T47D (cell line): ENCODE data around the gene ACER3.

ENCODE experiments used
- DNase-seq, 2 experiments: peaks; one replicate each; pipeline versions ENCODE4 v3.0.0 to v3.0.0-alpha.2; 2011 to 2012; ENCODE audit warnings: low read depth in 1 of 2, low spot score in 1 of 2
- JUND ChIP-seq: IDR thresholded peaks from 2 replicates; pipeline ENCODE4 v1.6.1; 2012; ENCODE audit warnings: low read depth
- in situ Hi-C: cut with HindIII; loops from 2 replicates; pipeline ENCODE4 v1.10.0; 2016; ENCODE audit warnings: low sequenced_read_pairs, low pct_unique_long_range_greater_than_20kb

ACER3 gene

DNA sequence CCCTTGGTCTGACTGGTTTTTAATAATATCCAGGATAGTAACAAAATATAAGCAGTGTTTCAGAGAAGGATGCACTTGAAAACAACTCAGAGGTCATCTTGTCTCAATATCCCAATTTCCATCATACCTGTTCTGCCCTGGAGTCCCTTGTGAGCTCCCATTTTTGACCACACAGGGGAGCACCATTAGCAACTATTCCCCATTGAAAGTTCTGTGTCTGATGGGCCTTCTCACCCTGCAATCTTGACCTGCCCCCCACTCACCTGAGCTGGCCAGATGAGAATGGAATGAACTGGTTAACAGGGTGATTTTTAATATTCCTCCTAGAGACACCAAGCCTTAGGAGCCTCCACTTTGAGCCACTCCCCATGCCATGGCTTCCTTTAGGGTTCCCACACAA lies 202.2 kb downstream of the ACER3 start:
- TF ChIP-seq JUND: no peak
- peak in 1 of 2 experiments; percentile 64 for DNase-seq
- in situ Hi-C loops: no loop called here

DNA sequence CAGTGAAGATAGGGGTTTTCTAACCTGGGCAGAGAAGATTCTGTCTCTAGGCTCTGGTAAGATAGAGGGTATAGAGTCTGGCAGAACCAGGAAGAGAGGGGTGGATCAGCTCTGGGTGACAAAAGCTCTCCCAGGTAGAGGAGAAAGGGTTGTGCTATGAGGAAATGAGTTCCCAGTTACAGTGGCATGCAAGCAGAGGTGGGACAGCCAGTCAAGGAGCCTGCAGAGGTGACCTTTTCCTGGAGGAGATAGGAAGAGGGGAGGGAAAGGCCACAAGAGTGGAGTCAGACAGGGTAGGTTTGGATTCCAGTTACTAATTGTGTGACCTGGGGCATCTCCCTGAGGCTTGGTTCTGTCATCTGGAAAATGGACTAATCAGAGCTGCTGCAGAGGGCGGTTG lies 202.7 kb downstream of the ACER3 start:
- DNase-seq: no peak
- TF ChIP-seq JUND: no peak
- in situ Hi-C loops: no loop called here

DNA sequence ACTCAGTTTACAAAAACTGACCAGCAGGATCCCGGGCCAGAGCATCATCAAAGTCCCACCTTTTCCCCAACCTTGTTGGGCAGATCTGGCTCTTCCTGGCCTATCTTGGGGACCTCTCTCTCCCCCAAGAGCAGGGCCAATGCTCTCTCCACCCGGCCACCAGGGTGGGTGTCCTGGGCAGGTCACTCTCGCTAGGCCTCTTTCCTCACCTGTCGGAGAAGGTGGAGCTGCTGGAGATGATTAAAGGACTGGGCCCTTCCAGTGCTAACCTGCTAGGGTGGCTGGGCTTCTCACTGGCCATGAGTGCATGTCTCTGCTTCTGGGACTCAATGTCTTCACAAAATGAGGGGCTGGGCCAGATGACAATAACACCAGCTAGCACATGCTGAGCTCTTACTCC lies 203.1 kb downstream of the ACER3 start:
- DNase-seq: no peak
- no peak for TF ChIP-seq JUND
- in situ Hi-C loops: no loop called here

DNA sequence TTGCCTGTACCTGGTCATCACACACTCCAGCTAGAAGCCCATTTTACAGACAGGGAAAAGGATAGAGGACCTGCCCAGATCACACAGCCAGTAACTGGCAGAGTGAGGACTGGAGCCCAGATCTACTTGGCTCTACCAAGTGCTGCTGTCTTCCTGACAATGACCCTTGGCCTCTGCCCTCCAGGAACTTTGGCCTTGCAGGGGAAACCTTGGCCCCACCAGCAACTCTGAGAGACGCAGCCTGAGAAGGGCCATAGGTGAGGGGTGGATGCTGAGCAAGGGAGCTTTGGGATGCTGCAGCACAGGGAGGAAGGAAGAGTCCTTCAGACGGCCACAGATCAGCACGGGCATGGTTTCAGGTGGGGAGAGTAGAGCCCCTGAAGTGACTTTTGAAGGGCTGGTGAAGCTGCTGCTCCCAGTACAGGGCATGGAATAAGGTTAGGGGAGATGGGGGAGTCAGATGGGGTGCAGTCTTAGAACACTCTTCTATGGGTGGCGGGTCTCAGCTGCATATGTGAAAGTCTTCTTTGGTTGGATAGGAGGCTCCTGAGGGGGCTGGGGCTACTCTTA lies 204.0 kb downstream of the ACER3 start:
- in situ Hi-C loops: no loop called here
- no peak for DNase-seq
- TF ChIP-seq JUND: no peak

DNA sequence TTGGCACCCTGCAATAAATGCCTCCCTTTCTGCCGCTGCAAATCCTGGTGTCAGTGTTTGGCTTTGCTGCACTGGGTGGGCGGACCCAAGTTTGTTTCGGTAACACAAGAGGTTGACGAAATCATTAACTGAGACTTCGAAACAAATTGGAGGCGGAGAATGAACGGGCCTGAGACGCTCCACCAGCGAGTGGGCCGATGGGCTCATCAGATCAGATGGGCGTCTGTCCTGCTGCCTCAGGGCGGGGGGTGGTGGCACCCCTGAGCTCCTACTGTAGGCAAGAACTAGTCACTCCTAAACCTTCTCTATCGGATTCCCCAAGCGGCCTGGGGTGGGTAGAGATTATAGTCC lies 205.1 kb downstream of the ACER3 start:
- in situ Hi-C loops: no loop called here
- no peak for TF ChIP-seq JUND
- no peak for DNase-seq

DNA sequence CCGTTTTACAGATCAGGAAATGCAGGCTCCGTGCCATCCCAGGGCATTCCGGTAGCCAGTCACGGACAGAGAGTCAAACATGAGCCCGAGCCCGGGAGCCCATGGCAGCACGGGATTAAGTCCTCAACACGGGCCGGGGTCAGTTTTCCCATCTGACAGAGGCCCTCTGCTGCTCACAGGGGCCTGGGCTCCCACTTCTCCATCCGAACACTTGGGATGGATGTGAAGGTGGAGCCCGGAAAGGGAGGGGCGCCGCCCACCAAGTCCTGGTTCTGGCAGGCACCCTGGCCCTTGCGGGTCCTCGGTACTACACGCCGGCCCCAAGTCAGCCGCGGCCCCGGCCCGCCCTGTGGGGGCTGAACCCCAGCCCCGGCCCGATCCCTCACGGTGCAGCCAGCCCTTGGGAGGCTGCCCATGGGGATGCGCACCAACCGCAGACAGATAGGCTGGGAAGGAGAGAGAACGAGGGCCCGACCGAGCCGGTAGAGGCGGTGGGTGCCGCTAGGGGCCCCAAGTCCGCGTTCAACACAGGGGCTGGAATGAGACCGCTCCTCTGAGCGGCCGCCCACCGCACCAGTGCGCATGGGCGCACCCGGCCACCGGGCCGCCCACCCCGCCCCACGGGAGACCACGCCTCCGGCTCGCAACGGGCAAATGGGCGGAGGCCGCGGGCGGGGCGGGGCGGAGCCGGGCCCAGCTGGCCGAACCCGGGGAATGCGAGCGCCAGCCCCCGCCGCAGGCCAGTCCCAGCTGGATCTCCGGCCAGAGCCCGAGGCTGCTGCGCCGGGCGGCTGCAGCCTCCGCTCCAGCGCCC lies 205.7 kb downstream of the ACER3 start, which contains the start of gene CAPN5:
TSS of gene CAPN5 (plus strand) at position 743 of the 814 bp plus-strand sequence. CDS start 17,916 bp downstream, outside the sequence.
- in situ Hi-C loops: no loop called here
- TF ChIP-seq JUND: no peak
- peak; percentile 90 to 97 for DNase-seq

DNA sequence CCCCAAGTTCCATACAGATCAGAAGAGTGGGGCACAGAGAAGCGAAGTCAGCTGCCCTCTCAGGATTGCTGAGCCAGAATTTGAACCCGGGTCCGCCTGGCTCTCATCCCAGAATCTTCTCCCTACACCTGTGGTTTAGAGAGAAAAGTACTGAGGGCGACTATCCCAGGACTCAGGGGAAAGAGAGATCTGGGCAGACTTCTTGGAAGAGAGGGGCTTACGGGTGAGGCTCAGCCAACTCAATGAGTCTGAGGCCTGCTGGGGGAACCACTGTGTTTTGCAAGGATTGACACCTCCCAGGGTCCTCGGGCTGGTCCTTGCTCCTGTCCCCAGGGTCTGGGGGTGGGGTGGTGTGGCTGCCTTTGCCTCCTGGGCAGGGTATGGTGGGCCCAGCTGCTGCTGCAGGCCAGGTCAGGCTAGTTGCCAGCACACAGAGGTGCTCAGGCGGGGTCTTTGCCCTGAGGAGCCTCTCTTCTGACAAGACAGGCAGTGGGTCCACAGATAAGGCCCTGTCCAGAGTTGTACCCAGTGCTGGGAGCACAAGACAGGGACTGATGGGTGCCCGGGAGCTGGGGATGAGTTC lies 207.2 kb downstream of the ACER3 start:
- no peak for TF ChIP-seq JUND
- in situ Hi-C loops: no loop called here
- DNase-seq: no peak

DNA sequence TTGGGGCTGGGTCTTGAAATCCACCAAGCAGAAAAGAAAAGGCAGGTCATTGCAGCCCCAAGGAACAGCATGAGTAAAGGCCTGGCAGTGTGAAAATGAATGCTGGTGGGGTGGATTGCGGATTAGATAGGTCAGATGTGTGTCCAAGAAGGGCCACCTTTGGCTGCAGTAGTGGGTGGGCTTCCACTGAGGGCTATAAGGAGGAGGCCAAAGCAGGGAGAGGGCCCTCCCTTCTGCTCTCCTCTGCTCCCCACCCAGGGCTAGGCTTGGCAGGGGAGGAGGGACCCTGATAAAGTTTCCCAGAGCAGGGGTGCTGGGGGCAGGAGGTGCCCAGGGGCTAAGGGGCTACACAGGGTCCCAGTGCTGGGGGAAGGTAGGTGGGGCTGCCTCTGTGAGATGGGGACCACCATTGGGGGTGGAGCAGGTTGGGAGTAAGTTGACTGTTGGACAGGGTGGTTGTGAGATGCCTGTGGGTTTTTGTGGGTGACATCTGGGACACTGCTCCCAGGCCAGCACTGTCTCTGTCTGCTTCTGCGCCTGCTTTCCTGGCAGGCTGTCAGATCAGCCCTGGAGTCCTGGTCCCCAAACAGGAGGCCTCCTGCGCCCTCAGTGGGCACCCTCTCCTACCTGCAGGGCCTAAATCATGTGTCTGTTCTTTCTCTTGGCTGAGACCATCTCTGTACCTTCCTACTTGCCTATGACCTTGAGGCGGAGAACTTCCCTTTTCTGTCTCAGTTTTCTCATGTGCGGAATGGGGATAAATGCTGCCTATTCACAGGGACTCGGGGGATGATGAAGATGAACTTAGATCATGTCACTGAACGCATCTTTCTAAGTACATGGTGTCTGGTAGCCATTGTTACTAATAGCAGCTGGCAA lies 208.0 kb downstream of the ACER3 start:
- no peak for DNase-seq
- in situ Hi-C loops: no loop called here
- no peak for TF ChIP-seq JUND

DNA sequence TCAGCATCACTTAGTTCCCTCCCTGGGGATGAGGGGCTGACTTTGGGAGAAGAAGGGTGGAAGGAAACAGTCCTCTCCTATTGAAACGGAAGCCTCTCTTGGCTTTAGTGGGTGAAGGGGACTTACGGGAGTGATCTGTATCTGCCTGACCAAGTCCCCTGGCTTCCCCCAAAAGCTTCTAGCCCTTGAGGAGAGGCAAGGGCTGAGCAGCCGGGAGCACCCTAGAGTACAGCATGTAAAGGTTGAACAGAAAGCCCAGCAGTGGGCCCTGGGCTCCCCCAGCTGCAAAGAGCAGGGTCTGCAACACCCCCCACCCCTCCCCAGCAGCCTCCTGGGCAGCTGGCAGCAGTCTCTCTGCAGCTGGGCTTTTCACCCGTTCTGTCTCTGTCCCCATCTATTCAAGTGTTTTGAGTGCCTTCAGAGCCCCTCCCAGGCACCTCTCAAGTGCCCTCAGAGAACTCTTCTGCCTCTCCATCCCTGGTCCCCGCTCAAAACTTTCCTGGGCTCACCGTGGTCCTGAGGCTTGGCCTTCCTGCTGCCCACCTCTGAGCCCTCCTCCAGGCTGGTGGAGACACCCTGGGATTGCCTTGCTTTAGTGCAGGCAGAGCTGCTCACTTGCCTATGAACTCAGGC lies 208.7 kb downstream of the ACER3 start:
- in situ Hi-C loops: no loop called here
- no peak for TF ChIP-seq JUND
- DNase-seq: no peak

DNA sequence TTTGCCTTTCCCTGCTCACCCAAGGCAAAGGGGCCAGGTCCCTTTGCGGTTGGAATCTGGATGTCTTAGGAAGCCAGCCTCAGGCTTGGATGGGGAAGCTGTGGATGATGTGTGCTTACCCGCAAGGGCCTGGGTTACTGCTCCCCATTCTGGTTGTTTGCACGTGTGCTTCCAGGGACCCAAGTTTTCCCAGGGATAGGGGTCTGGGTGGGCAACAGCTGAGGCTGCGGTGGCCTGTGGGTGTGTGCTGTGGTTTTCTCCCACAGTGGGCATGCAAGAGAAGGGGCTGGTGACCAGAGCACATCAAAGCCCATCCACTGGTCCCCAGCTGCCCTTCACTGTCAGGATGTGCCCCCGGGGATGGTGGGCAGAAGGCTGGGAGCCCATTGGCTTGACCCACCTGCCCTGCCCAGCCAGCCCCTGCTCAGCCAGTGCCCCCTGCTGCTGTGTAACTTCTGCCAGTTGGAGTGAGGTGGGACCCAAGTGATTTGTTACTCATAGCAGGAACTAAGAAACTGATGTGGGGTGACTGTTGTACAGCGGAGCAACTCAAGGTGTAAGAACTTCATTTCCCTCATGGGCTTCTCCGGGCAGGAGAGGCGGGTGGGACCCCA lies 209.4 kb downstream of the ACER3 start:
- in situ Hi-C loops: no loop called here
- no peak for DNase-seq
- no peak for TF ChIP-seq JUND

DNA sequence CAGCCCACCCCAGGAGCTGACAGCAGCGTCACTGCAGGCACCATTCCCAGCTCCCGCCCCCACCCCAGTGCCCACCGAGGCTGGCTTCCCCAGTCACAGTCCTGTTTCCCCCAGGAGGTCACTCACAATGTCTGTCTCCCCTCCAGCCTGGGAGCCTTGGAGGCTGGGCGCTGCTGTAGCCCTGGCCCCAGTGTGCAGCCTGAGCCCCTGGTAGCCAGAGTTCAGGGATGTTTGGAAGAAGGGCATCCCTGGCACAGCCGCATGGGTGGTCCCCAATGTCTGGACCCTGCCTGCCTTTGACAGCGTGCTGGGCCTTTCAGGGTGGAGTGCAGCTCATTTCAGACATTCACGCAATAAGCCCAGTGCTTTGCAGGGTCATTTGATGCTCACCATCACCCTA lies 210.4 kb downstream of the ACER3 start:
- no peak for TF ChIP-seq JUND
- DNase-seq: no peak
- in situ Hi-C loops: no loop called here
